HG02571 (cell line): ENCODE measurements around the gene IYD.

Experiments
- ATAC-seq: cut with Tn5 transposase; IDR thresholded peaks from one replicate; pipeline ENCODE4 v1.9.1; 2021; ENCODE audit warnings: mild to moderate bottlenecking, moderate library complexity; ENCODE audit not compliant: unreplicated experiment

The IYD gene

DNA sequence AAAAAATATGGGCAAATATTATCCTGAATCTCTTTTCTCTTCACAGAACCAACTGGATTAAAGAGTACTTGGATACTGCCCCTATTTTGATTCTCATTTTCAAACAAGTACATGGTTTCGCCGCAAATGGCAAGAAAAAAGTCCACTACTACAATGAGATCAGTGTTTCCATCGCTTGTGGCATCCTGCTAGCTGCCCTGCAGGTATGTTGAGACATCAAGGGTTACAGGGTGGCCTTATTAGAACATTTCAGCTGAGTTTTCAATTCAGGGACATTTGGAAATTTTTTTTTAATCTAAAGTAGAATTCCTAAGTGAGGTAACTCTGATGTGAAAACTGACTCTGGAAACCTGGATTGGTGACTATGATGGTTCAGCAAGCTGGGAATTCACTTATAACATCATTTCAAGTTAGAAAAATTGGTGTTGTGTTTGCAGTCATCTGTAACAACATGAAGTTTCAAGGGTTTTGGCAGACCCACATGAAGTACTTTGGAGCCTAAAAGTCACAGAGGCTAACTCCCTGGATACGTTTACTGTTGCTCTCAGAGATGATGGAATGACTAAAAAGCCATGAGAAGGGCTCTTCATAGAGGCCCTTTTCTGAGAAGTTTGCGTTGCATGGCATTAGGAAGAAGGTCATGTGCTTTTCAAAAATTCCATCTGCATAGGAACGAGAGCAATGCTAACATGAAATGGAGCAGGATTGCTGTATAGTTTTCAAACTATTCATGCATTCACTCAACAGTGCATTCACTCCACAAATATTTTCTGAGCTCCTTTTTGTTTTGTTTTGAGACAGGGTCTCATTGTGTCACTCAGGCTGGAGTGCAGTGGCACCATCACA is 25.5 kb downstream of the IYD start:
- no peak for ATAC-seq

DNA sequence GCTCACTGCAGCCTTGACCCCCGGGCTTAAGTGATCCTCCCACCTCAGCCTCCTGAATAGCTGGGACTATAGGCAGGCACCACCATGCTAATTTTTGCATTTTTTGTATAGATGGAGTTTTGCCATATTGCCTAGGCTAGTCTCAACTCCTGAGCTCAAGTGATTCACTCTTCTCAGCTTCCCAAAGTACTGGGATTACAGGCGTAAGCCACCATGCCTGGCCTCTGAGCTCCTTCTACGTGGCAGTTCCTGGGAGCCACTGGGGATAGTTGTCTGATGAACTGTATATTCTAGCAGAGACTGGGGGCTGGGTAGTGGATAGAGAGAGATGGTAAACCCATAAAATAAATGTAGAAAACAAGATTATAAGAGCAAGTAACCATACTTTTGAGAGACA is 26.1 kb downstream of the IYD start:
- no peak for ATAC-seq

DNA sequence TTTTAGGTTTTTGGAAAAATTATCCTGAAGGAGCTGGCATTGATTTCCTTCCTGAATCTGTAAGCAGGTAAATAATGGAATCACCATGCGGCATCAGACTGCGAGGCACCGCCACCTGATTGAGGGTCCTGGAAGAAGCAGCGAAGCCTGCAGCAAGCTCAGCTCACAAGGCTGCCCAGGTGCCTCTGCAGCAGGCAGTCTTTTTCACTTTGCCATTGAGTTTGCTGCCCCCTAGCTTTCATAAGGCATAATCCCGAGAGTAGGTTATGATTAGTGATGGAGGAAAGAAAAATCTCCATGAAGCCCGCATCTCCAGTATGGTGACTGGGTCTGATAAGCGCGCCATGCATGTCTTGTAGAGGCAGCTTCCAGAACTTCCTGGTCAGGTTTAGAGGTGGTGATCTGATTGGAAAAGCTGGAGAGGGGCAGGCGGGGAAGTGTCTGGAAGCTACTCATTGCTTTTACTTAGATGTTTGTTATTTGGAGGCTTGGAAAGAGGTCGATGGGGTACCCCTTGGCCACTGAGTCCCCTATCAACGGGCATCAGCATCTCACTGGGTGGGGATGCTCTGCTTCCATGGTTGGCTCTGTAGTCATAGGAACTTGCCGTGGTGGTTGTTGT is 26.7 kb downstream of the IYD start:
- ATAC-seq: no peak

DNA sequence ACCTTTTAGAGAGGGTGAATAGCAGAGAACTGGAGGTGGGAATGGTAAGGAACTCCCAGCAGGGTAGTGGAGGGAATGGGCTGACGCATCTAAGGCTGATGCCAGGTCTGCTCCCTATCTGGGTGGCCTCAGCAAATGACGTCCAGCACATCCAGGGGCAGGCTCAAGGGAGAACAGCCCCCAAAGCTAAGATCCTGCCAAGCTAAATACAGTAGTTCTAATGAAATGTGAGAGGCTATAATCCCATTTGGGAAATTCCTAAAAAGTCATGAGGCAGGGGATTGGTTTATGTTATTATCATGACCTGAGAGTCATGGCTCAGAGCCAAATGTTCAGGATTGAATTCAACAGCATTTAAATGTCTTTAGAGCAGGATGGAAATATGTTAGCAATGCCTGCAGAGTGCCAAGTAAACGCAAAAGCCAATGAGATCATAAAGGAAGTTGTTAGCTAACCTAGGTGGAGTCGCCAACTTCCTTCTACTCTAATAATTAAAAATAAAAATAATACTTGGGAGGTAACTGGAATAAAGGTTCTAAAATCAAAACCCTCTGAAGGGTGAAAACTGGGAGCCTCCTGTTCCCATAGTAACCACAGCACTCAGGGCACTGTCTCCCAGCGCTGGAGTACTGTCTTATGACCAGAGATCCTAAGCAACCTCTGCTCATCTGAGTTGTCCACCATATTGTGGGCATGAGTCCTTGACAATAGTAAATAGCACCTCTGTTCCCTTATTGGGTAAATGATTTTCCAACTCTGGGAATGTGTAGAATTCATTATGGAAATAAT is 34.8 kb downstream of the IYD start:
- no peak for ATAC-seq

DNA sequence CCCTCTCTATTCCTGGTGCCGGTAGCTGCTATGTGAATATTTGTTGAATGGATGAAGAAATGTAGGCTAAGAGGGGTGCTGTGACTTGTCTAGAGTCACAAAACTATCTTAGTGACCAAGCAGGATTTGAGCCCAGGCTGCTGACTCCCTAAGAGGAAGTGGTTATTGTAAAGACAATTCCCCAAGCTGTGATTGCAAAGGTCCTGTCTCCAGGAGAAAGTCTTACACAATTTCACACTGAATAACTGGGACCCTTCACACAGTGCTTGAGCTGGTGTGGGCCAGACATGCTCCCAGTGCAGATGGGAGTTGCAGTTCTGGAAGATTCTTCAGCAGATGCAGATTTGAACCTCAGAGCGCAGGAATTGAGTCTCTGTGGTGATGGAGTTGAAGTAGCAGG is 38.1 kb downstream of the IYD start:
- no peak for ATAC-seq

DNA sequence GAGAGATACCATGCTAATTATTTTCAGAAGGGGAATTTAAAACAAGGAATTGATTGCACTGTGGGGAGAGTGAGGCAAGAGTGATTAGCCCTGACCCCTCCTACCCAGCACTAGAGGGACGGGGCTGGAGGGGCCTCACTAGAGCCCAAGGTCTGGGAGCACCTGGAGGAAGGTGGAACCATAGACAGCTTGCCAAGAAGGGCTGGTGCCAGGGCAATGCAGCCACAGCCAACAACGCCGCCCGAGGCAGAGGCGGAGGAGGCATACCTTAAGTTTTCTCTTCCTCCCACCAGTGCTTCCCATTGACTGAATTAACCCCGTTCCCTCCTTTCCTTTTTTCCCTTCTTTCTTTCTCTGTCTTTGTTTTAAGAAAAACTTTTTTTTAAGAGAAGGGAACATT is 40.0 kb downstream of the IYD start:
- ATAC-seq: no peak

DNA sequence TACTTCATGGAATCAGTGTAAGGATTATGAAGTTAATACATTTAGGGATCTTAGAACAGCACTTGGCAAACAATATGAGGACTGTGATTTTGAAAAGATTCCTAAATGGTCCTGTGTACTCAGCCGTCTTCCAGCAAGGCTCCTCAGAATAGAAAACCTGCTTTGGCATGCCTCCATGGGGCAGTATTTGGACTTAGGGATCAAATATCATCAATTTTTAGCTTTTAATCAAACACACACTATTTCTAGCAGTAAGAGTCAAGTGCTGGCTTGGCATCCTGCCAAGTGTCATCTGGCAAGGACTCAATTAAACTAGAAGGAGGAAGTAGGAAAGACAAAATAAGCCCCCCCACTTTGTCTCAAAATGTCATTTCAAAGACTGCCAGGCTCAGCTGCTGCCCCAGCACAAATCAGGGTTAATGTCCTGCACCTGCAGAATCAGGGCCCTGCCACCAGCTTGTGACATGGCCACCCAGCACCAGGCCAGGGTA is 40.8 kb downstream of the IYD start:
- ATAC-seq: no peak

DNA sequence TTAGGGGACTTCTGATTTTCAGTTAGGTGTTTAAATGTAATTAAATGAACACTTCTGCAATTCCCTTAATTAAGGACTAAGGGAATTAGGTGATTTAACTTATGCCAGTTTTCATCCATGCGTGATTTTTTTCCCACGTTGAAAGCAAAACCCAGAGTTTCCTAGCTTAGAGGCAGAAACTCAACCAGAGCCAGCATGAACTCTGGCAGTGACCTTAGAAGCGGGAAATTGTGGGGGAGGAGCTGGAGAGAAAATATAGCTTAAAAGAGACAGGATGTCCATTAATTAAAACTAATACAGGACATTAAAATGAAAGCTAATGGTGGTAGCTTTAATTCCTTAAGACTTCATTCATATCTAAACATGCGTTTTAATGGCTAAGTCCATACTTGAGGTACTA is 41.6 kb downstream of the IYD start:
- no peak for ATAC-seq

DNA sequence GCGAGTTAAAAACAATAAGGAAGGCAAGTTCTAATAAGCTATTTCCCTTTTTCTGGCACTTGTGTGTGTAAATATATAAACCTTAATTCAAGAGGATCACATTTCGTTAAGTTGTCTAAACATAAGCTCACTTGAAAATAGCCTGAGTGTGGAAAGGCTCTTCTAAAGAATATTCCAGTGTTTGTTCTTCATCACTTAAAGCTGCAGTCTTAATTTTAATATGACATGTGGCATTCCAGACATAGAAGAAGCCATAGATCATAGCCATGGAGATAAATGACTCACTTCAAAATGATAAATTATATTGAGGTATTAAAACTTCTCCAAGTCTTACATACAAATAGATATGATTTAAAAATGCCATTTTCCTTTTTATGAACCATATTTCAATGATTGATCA is 42.1 kb downstream of the IYD start:
- no peak for ATAC-seq

DNA sequence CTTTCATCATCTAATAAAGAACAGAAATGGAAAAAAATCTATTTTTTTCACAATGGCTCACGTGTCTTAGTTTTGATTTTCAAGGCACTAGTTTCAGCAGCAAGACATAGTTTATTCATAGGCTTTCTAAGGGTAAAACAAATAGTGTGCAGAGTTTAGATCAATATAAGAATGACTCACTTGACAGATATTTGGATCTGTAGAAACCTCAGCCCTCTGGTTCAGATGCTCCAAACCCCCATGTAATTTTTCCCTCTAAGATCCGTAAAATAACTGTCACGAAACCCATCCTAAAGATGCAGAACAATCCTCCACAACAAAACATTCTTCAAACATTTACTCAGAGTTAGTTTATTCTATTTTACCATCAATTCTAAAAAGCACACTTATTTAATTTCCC is 43.4 kb downstream of the IYD start:
- ATAC-seq: no peak

DNA sequence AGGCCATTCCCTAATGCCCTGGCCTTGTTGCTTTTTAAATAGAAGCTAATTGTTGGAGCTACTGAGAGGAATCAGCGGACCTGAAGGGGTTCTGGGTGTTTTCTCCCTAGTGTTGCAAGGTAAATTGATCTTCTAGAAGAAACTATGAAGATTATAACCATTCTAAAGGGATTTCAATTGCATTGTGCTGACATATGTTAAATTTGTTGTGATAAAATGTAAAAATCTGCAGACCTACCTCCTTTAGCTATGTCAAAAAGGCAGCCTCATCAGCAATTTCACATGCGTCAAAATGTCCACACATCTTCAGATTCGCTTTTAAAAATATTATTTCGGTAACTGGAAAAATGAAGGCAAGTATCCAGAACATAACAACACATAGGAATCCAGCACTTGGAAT is 44.4 kb downstream of the IYD start:
- ATAC-seq: no peak

DNA sequence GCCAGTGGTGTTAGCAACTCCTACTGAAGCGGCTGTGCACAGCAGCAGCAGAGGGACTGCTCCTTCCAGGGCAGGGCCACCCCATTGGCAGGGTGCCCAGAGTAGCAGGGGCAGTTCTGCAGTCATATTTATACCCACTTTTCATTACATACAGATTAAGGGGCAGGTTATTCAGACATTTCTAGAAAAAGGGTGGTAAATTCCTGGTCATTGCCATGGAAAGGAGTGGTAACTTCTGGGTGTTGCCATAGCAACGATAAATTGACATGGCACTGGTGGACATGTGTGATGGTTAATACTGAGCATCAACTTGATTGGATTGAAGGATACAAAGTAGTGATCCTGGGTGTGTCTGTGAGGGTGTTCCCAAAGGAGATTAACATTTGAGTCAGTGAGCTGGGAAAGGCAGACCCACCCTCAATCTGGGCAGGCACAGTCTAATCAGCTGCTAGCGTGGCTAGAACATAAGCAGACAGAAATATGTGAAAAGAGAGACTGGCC is 45.0 kb downstream of the IYD start:
- ATAC-seq: no peak

DNA sequence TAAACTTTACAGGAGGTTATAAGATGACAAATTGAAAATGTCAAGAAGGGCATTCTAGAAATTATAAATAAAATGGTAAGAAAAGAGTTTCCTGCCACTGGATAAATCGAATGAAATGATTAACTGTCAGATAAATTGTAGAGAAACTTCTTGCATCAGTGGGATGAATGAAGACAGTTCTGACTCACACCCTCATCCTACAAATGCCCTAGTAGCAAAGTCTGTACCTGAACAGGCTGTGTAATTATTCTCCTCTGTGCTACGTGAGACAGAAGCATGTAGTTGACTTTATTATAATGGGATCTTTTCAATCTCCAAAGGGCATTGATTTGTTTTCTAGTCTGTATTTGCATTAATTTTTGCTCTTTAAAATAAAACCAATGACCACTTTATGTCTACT is 47.3 kb downstream of the IYD start:
- ATAC-seq: no peak

DNA sequence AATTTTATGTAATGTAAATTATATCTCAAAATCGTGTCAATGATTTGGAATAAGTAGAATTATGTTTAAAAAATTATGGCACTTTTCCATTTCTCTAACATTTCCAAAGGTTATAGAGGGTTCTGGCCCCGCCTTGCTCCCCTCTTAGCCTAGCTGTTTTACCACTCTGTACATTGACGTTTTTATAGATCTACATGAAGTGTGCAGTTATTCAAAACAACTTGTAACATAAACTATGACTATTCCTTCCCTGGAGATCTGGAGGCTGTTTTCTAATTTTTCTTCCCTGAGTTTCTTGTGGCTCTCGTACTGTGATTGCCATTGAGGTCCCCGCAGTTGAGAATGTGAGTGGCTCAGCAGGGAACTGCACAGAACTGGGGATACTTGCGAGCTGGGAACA is 48.4 kb downstream of the IYD start:
- no peak for ATAC-seq

DNA sequence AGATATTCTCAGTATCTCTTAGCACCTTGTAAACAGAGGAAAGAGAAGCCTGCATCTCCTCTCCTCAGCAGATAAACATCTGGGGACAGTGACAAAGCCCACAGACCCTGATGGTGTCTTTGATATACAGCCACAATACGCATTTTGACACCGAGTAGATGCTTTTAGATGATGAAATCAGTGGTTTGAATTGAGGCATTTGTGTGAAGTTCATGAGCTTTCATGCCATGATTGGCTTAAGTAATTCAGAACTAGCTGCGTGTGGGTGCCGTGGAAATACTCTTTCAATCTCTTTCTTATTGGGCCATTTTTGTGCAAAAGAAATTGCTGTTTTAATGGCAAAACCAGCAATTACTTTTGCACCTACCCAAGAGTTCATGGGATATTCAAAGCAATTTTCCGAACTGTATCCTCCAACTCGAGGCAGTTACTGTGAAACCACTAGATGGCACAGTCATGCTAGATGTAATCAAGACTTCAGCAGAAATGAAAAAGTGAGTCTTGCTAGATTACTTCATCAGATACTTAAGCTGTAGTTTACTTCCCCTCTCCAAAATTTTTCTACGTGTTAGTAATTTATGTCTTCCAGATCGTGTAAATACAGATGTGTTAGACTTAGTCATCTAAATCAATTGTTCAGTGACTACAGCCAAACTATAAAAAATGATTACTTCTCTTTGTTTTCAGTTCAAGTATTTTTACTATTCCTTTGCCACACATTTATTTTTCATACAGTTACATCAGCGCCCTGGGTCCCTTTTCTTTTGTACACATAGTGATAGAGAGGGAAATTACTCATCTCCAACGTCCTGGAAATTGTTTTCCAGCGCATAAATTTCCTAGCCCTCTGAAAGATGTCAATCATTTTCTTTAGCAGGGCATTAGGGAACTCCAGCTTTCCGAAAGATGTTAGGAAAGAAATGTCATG is 49.4 kb downstream of the IYD start:
- ATAC-seq: no peak

DNA sequence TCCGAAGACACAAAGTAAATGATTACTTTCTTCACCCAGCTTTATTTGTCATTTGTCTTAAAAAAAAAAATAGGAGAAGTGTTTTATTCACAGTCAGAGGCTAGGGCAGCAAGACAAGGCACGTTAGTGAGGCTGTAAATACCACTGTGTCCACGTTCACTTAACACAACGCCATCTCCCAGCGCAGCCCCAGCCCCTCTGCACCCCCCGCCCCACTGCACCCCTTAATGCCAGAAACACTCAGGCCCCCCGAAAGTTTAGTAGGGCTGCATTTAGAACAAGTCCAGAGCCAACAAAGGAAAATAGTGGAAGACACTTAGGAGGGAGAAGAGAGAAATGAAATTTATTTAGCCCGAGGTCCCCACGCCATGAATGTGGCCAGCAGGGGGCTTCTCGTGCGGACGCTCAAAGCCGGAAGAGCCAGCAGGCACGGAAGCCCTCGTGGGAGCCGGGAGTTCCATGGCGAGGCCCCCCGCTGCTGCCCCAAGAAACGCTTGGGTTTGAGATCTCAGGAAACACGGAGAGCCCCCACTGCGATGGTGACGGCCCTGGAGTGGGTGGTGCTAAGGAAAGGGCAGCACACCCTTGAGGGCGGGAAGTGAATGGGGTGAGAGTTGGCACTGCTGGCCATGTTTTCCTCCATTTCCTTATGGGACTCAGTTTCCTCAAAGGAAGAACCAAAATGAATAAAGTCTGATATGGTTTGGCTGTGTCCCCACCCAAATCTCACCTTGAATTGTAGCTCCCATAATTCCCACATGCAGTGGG is 50.2 kb downstream of the IYD start:
- ATAC-seq: no peak

DNA sequence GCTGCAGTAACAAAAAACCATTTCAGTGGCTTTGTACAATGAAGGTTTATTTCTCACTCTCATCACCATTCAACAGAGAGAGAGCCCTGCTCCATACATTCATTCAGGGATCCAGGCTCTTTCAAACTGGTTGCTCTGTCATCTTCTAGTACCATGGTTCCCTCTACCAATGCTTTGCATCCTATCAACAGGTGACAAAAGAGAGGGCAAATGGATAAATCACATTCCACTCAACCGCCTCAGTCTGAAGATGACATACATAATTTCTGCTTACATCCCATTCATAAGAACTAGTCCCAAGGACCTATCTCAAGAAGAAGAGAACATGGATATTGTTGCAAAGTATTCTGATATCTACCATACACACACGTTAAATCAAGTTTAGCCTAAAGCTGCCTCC is 51.6 kb downstream of the IYD start:
- ATAC-seq: no peak

DNA sequence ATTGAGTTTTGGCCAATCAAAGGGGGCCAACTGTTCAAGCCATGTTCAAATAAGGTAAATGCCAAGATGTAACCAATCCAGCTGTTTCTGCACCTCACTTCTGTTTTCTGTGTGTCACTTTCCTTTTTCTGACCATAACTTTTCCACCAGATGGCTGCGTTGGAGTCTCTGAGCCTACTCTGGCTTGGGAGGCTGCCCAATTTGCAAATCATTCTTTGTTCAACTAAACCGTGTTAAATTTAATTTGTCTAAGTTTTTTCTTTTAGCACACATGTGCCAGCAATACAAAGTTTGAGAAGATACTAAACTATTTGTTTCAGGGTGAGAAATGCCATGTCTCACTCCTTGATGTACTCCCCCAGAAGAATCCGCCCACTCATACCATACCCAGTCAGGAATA is 52.1 kb downstream of the IYD start:
- ATAC-seq: no peak

DNA sequence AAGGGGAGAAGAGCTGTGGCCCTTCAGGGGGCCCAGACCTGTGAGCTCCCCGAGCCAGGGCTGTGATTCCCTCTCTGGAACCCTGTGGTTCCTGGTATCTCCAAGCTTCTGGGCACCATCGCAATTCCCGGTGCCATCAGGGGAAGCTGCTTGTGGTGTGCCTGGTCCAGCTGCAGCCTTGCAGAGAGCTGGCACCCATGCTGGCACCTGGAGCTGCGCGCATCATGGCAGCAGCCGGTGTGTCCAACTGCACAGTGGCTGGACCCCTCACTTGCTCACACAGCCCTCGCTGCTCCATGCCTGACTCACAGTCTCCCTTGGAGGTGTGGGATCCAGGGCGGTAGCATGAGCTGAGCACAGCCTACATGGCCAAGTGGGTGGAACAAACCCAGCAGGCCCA is 56.7 kb downstream of the IYD start:
- no peak for ATAC-seq

DNA sequence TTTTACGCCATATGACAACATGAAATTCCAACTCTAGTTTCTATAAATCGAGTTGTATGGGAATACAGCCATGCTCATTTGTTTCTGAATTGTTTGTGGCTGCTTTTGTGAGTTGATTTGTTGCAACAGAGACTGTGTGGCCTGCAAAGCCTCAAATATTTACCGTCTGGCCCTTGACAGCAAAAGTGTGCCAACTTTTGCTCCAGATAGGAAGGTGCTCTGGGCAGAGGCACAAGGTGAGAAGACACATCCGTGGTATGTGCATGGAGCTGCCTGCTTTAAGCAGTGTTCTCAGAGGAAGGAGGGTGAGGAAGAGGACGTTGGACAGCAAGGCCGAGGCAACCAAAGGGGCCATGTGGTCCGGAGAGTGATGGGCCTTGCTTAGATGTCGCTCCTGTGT is 57.4 kb downstream of the IYD start:
- ATAC-seq: no peak
